ENCODE data around the gene SIDT1. TPM values are rescaled to one million over a fixed set of nuclear protein-coding genes. Genes with fewer than 3 reads are reported as not detected.

SIDT1 gene
- total RNA-seq, 3 donors from 2014 or later (not counting 1 experiment from before 2014, with no cell fraction given), result 86.9 to 136 (median 101) TPM

DNA sequence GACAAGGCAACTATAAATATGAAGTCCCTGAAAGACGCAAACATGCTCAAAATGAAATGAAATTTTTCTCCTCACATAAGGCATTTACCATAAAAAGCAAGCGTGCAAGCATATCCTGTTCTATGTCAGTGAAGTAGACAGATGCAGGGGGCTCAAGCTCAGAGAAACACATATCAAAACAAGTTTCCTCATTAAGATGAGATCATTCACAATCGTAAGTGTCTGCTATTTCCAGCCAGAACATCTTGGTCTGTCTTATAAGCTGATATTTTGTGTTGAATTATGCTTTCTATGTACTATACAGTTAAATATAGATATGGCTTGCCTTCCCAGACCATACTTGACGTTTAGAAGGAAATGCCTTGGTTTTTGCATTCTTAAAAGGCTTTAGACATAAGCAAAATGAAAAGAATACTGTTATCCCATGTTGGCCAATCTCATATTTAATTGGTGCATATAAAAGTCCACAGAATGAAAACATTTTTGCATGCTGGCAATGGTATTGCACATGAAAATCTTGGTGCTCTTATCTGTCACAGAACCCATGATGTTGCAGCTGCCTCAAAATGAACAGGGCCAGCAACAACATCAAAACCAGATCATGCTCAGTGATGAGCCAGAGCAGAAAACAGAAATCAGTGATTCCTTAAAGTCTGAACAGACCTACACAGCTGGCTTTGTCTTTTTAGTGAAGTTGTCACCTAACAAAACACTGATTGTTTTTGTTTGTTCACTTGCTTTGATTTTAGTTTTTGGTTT is 65.4 kb downstream of the SIDT1 start:
- no peaks in the 10 kb centered on the region for H3K9me3 Mint-ChIP-seq
- no peak overlapping the region for H3K27ac Mint-ChIP-seq
- H3K4me1 ChIP-seq (ENCODE audit: control insufficient read depth, insufficient read depth, low read length), result no peaks in the 10 kb centered on the region
- H3K4me3 Mint-ChIP-seq, result no peak overlapping the region
- peaks cover 0 to 6% of the 10 kb centered on the region in 2 donors for H3K4me1 Mint-ChIP-seq
- ATAC-seq (no peak), DNase-seq (no peak)
- H3K9me3 ChIP-seq (ENCODE audit: control insufficient read depth, insufficient read depth, low read length), result no peaks in the 10 kb centered on the region
- H3K27me3 ChIP-seq (ENCODE audit: control insufficient read depth, insufficient read depth, low read length), result no peaks in the 10 kb centered on the region
- H3K36me3 ChIP-seq (ENCODE audit: control insufficient read depth, insufficient read depth, low read length), result peaks cover 20% of the 10 kb centered on the region
- TF ChIP-seq, protein P1, sequence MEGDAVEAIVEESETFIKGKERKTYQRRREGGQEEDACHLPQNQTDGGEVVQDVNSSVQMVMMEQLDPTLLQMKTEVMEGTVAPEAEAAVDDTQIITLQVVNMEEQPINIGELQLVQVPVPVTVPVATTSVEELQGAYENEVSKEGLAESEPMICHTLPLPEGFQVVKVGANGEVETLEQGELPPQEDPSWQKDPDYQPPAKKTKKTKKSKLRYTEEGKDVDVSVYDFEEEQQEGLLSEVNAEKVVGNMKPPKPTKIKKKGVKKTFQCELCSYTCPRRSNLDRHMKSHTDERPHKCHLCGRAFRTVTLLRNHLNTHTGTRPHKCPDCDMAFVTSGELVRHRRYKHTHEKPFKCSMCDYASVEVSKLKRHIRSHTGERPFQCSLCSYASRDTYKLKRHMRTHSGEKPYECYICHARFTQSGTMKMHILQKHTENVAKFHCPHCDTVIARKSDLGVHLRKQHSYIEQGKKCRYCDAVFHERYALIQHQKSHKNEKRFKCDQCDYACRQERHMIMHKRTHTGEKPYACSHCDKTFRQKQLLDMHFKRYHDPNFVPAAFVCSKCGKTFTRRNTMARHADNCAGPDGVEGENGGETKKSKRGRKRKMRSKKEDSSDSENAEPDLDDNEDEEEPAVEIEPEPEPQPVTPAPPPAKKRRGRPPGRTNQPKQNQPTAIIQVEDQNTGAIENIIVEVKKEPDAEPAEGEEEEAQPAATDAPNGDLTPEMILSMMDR (IDR thresholded peaks at IDR 0.05), result no peak
- H3K27me3 Mint-ChIP-seq (ENCODE audit: low read depth in 2 of 2), result no peaks in the 10 kb centered on the region
- H3K4me3 ChIP-seq (ENCODE audit: low read length), result no peak overlapping the region
- H3K36me3 Mint-ChIP-seq, result no peaks in the 10 kb centered on the region
- intact Hi-C loops (cut with micrococcal nuclease), result no loop called here
- WGBS (ENCODE audit: insufficient coverage), result 94% methylated on average over 3 of the region's 4 CpGs
- H3K27ac ChIP-seq (ENCODE audit: low read length), result no peak overlapping the region

DNA sequence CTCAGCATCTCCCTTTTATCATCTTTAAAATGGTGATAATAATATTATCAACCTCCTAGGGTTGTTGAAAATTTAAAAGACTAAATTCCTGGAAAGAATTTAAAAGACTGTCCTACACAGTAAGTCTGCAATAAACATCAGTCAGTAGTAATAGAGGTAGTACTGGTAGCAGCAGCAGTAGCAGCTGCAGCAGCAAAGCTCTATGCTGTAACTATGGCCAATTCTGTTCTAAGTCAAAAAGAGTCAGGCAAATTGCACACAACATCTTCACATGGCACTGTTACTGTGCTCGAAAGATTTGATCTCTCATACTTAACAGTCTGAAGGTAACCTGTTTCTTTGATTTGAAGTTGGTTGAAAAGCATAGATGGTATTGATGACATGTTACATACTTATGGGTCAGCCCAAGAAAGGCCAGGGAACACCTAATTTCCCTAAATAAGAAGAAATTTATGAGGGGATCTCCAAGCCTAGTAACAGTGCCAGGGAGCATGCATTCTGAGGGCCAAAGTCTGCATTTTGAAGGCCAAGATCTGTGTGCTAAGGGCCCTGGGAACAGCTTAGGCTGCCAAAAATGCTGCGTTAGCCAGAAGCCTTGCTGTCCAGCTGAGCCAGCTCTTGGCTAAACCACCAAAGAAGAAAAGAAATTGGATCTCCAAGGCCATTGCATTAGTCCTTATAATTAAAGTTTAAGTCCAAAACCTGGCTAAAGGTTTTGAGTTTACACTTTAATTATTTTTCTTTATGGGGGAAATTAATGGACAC is 68.2 kb downstream of the SIDT1 start:
- intact Hi-C loops (cut with micrococcal nuclease), result no loop called here
- TF ChIP-seq, protein P1 (IDR thresholded peaks at IDR 0.05), result no peak
- Mint-ChIP-seq H3K9me3 (no peaks in the 10 kb centered on the region), H3K36me3 (peaks cover 5% of the 10 kb centered on the region), H3K4me3 (no peak overlapping the region), H3K27ac (no peak overlapping the region), H3K27me3 (ENCODE audit: low read depth in 2 of 2) (no peaks in the 10 kb centered on the region), H3K4me1 (peaks cover 0 to 5% of the 10 kb centered on the region in 2 donors)
- no peak for ATAC-seq
- 98% methylated on average over 2 of the region's 2 CpGs for WGBS (ENCODE audit: insufficient coverage)
- H3K27ac ChIP-seq (ENCODE audit: low read length), result no peak overlapping the region
- H3K27me3 ChIP-seq (ENCODE audit: control insufficient read depth, insufficient read depth, low read length), result no peaks in the 10 kb centered on the region
- H3K9me3 ChIP-seq (ENCODE audit: control insufficient read depth, insufficient read depth, low read length), result no peaks in the 10 kb centered on the region
- DNase-seq, result no peak
- no peaks in the 10 kb centered on the region for H3K4me1 ChIP-seq (ENCODE audit: control insufficient read depth, insufficient read depth, low read length)
- H3K36me3 ChIP-seq (ENCODE audit: control insufficient read depth, insufficient read depth, low read length), result peaks cover 42% of the 10 kb centered on the region
- no peak overlapping the region for H3K4me3 ChIP-seq (ENCODE audit: low read length)

DNA sequence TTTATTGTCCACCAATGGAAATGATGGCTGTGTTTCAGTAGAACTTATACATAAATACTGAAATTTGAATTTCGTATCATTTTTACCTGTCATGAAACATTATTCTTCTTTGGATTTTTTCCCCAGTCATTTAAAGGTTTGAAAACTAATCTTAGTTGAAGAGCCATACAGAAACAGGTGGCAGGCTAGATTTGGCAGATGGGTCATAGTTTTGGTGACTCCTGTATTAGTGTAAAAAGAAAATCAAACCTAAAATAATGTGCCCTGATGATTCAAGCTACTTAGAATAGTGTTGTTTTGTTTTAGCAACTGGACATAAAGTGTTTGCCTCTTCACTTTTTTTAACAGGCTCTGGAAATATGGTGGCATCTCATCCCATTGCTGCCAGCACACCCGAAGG is 68.9 kb downstream of the SIDT1 start:
- TF ChIP-seq, protein P1 (IDR thresholded peaks at IDR 0.05), result no peak

More for the DNA sequence above, 68.9 kb downstream of the SIDT1 start:
- H3K4me1 ChIP-seq (ENCODE audit: control insufficient read depth, insufficient read depth, low read length), result peaks cover 2% of the 10 kb centered on the region
- H3K27me3 ChIP-seq (ENCODE audit: control insufficient read depth, insufficient read depth, low read length), result no peaks in the 10 kb centered on the region
- WGBS (ENCODE audit: insufficient coverage), result 100% methylated on average over 2 of the region's 2 CpGs
- no peak overlapping the region for H3K27ac Mint-ChIP-seq
- no peaks in the 10 kb centered on the region for H3K9me3 Mint-ChIP-seq
- no peak overlapping the region for H3K4me3 Mint-ChIP-seq
- peaks cover 5% of the 10 kb centered on the region for H3K36me3 Mint-ChIP-seq
- H3K4me1 Mint-ChIP-seq, result peaks cover under 1 to 1% of the 10 kb centered on the region in 2 donors
- peaks cover 39% of the 10 kb centered on the region for H3K36me3 ChIP-seq (ENCODE audit: control insufficient read depth, insufficient read depth, low read length)
- DNase-seq (no peak), ATAC-seq (no peak)
- intact Hi-C loops (cut with micrococcal nuclease), result no loop called here
- H3K4me3 ChIP-seq (ENCODE audit: low read length), result no peak overlapping the region
- H3K9me3 ChIP-seq (ENCODE audit: control insufficient read depth, insufficient read depth, low read length), result no peaks in the 10 kb centered on the region
- H3K27ac ChIP-seq (ENCODE audit: low read length), result no peak overlapping the region
- H3K27me3 Mint-ChIP-seq (ENCODE audit: low read depth in 2 of 2), result no peaks in the 10 kb centered on the region
